Transverse colon (tissue), 4 donors: ENCODE results near the gene GMPPB. TPM values are rescaled to one million over a fixed set of nuclear protein-coding genes. Genes with fewer than 3 reads are reported as not detected.

Source experiments
- DNase-seq: peaks from one replicate; pipeline ENCODE4 v3.0.0-alpha.2; 2019
- H3K27ac ChIP-seq, 4 donors: fragments of 200-600 bp; sonication (generic); 2 replicates each; pipeline ENCODE4 v1.5.1; 2016 to 2018; ENCODE audit warnings: inconsistent platforms in 4 of 4
- H3K27me3 ChIP-seq: fragments of 200-600 bp; sonication (generic); 2 replicates; pipeline ENCODE4 v1.5.1; 2017; ENCODE audit warnings: inconsistent platforms
- H3K36me3 ChIP-seq, 4 donors: fragments of 200-600 bp; sonication (generic); 2 replicates each; pipeline ENCODE4 v1.5.1; 2017 to 2019; ENCODE audit warnings: inconsistent platforms in 4 of 4
- H3K4me1 ChIP-seq, 4 donors: fragments of 200-600 bp; sonication (generic); 2 replicates each; pipeline ENCODE4 v1.5.1; 2017 to 2020; ENCODE audit warnings: inconsistent platforms in 4 of 4
- H3K4me3 ChIP-seq, 4 donors: fragments of 200-600 bp; sonication (generic); 1 replicate in 1 of 4; 2 replicates in 3 of 4; pipeline versions ENCODE4 v1.5.1 to v1.6.1; 2017 to 2019; ENCODE audit warnings: inconsistent platforms in 4 of 4
- H3K9me3 ChIP-seq, 2 donors: fragments of 200-600 bp; sonication (generic); 2 replicates each; pipeline ENCODE4 v1.5.1; 2017 to 2019; ENCODE audit warnings: inconsistent platforms in 2 of 2
- EP300 ChIP-seq: sonication (generic); formaldehyde crosslinking; IDR thresholded peaks from one replicate; pipeline ENCODE4 v1.6.1; 2017; ENCODE audit warnings: antibody characterized with exemption, low read depth
- POLR2A ChIP-seq: fragments of 450-650 bp; IDR thresholded peaks from one replicate; pipeline ENCODE4 v1.6.1; 2016; ENCODE audit warnings: antibody characterized with exemption, mild to moderate bottlenecking, moderate library complexity
- POLR2AphosphoS5 ChIP-seq, 3 donors: sonication (generic); formaldehyde crosslinking; IDR thresholded peaks; one replicate each; pipeline ENCODE4 v1.6.1; 2016; ENCODE audit warnings: antibody characterized with exemption in 3 of 3
- WGBS, 2 donors: methylation state at CpG; one replicate each; pipeline ENCODE4 v1.1.5; 2018; ENCODE audit warnings: low coverage in 1 of 2; 5-methylcytosine and 5-hydroxymethylcytosine counted together
- in situ Hi-C, 4 donors: fragments of 200-750 bp; cut with MboI; loops; one replicate each; pipeline versions ENCODE4 v1.15.0 to v1.15.1; 2017; ENCODE audit warnings: low sequenced_read_pairs in 3 of 4, low pct_ligation_motif_present in 1 of 4, low pct_unique_long_range_greater_than_20kb in 1 of 4
- intact Hi-C: fragments of 100-400 bp; cut with DNase I; formaldehyde crosslinking; loops from one replicate; pipeline ENCODE4 v1.15.1; 2023; ENCODE audit warnings: low total_unique reads
- total RNA-seq, 4 donors: library from RNA; depleted of rRNA; stranded (reverse); fragments of >200 nt; gene quantifications; one replicate each; pipeline ENCODE4 v1.1.0, GENCODE V29; 2016
- TF ChIP-seq, protein P1 (sequence below), 5 experiments: fragments of 200-600 bp in 3 of 5; fragments of 450-650 bp in 2 of 5; sonication (generic) in 3 of 5; IDR thresholded peaks; 1 replicate in 2 of 5; 2 replicates in 3 of 5; pipeline ENCODE4 v1.5.1; 2016 to 2017; ENCODE audit warnings: antibody characterized with exemption in 5 of 5, inconsistent platforms in 3 of 5, mild to moderate bottlenecking in 2 of 5, moderate library complexity in 1 of 5

The GMPPB gene
- total RNA-seq, 4 donors from 2014 or later: 37.2 to 53.9 (median 44.2) TPM

DNA sequence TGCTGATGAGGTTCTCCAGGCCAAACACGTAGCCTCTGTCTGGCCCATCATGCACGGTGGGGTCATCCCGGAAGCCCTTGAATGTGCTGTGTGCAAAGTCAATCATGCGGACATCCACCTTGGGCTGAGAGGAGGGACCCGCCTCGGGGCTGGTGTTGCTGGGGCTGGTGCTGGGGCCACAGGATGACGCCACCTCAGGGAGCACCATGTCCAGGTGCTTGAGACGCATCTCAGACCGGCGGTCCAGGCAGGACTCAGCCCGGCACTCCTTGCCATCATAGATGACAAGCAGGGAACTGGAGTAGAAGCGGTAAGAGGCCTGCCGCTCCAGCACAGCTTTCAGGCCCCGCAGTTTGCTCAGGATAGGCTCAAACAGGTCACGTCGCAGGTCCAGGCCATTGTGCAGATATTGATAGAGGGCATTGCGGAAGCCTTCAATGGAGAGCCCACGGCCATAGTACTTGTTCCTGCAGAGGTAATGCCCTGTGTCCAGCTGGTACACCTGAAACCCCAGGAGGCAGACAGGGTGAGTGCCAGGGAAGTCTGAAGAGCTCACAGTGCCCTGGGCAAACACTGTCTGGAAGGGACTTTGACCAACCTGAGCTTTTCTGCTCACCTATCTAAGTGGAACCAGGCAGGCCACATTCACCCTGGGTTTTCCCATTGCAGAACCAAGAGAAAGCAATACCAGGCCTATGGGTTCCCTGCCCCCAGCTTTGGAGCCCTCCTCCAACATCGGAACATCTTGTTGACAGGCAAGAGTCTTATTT is 3.6 kb upstream of the GMPPB start:
- in situ Hi-C loops (no loop called here), intact Hi-C loops (no loop called here)
- no peaks in the 10 kb centered on the region for H3K27me3 ChIP-seq
- peak overlapping the region in 1 of 4 donors; percentile 24 for H3K27ac ChIP-seq
- H3K9me3 ChIP-seq: no peaks in the 10 kb centered on the region
- H3K4me3 ChIP-seq: no peak overlapping the region
- peaks cover 14 to 31% (median 22%) of the 10 kb centered on the region in 4 donors for H3K4me1 ChIP-seq
- H3K36me3 ChIP-seq: peaks cover 0 to 29% (median 8%) of the 10 kb centered on the region in 4 donors
- 33 to 85% methylated on average over 1 to 19 of the region's 19 CpGs for WGBS, 2 donors
- TF ChIP-seq POLR2A (no peak), POLR2AphosphoS5 (IDR thresholded peaks at IDR 0.05) (no peak), EP300 (no peak)
- TF ChIP-seq, protein P1, sequence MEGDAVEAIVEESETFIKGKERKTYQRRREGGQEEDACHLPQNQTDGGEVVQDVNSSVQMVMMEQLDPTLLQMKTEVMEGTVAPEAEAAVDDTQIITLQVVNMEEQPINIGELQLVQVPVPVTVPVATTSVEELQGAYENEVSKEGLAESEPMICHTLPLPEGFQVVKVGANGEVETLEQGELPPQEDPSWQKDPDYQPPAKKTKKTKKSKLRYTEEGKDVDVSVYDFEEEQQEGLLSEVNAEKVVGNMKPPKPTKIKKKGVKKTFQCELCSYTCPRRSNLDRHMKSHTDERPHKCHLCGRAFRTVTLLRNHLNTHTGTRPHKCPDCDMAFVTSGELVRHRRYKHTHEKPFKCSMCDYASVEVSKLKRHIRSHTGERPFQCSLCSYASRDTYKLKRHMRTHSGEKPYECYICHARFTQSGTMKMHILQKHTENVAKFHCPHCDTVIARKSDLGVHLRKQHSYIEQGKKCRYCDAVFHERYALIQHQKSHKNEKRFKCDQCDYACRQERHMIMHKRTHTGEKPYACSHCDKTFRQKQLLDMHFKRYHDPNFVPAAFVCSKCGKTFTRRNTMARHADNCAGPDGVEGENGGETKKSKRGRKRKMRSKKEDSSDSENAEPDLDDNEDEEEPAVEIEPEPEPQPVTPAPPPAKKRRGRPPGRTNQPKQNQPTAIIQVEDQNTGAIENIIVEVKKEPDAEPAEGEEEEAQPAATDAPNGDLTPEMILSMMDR (IDR thresholded peaks at IDR 0.05): no peak
- DNase-seq: no peak

DNA sequence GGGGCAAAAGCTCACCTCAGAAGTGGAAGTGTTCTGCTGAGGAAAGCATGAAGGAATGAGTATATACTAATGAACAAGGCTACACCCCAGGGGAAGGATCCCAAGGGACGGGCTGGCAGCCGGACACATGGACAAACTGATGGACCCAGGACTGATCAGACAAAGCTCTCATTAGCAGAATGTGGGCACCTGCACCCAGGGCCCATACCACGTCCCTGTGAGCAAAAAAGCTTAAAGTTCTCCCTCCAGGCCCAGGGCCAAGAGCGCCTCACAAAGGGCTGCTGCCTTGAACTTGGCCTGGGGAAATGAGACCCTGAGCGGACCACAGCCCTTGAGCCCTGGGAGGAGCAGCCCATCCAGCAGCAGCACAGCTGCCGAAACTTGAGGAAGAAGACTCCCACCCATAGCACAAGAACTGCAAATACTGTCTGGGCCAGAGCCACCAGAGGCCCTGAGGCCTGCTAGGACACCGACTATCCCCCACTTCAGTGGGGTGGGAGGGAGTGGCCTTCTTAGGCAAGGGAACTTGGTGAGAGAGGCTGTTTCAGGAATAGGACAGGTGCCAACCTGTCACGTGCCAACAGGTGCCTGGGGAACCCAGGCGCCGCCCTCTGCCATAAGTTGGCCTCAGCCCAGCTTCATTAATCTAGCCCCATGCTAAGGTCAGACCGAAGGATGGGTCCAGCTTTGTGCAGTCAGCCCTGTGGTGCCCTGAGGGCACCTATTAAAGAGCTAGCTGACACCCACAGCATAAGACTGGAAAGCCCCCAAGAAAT is 2.3 kb upstream of the GMPPB start:
- TF ChIP-seq EP300 (no peak), POLR2AphosphoS5 (IDR thresholded peaks at IDR 0.05) (peak in 2 of 3 donors; percentile 16 to 22), POLR2A (no peak)
- TF ChIP-seq, protein P1 (IDR thresholded peaks at IDR 0.05): no peak
- H3K36me3 ChIP-seq: peaks cover 0 to 17% (median 5%) of the 10 kb centered on the region in 4 donors
- no peaks in the 10 kb centered on the region for H3K9me3 ChIP-seq
- H3K27ac ChIP-seq: peak overlapping the region in 3 of 4 donors; percentile 24 to 99 (median 98)
- peaks cover 16 to 36% (median 24%) of the 10 kb centered on the region in 4 donors for H3K4me1 ChIP-seq
- no peak overlapping the region for H3K4me3 ChIP-seq
- intact Hi-C loops: no loop called here
- peak; percentile 76 for DNase-seq
- H3K27me3 ChIP-seq: no peaks in the 10 kb centered on the region
- in situ Hi-C loops: no loop called here
- WGBS, 2 donors: 67% methylated on average over 11 of the region's 11 CpGs; no CpG with 5 or more reads in 1 of the 2 donors

DNA sequence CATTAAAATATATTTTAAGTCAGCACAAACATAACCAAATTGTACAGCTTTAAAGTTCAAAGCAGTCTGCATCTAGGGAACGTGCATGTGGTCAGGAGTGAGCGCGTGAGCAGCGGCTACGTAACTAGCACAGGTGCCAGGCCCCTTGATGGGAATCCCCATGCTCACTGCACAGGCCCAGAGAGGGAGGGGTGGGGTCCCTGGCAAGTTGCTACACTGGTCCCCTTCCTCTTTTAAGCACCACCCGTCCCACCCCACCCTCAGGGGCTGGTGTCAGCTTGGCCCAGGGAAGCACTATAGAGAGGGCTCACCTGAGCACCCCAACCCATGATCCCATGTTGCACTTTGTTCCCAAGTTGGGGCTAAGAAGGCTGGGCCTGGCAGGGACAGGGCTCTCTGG is 835 bp upstream of the GMPPB start:
- Histone ChIP-seq H3K36me3 (peaks cover 0 to 6% (median 1%) of the 10 kb centered on the region in 4 donors), H3K4me3 (peak overlapping the region; percentile 35 to 92 (median 88)), H3K9me3 (no peaks in the 10 kb centered on the region), H3K27me3 (no peaks in the 10 kb centered on the region), H3K27ac (peak overlapping the region; percentile 94 to 99 (median 98)), H3K4me1 (peaks cover 16 to 43% (median 26%) of the 10 kb centered on the region in 4 donors)
- in situ Hi-C loops: loop anchor here in 1 of 4 donors (5.0 kb wide), 1 partner anchor 63 kb away; the partner anchor contains the start of gene IP6K1
- TF ChIP-seq, protein P1 (IDR thresholded peaks at IDR 0.05): no peak
- TF ChIP-seq EP300 (no peak), POLR2AphosphoS5 (IDR thresholded peaks at IDR 0.05) (no peak), POLR2A (no peak)
- DNase-seq: peak; percentile 51
- 34% methylated on average over 6 of the region's 6 CpGs; no CpG with 5 or more reads in 1 of the 2 donors for WGBS, 2 donors
- intact Hi-C loops: no loop called here

DNA sequence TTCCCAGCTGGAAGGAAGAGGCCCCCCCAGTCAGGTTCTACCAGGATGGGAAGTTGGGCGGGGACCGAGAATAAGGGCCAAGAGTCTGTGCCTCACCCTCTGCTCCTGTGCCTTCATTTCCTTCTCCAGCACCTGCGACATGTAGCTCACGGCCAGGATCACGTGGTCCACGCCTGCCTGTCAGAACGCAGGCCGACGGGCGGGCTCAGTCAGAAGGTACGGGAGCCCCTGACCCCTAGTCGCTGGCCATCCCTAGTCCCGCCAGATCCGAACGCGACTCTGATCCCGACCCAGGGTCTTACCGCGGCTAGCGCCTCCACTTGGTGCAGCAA is 489 bp downstream of the GMPPB start:
- in situ Hi-C loops (loop anchor here in 1 of 4 donors (5.0 kb wide), 1 partner anchor 64 kb away; the partner anchor contains the start of gene IP6K1), intact Hi-C loops (no loop called here)
- TF ChIP-seq POLR2AphosphoS5 (IDR thresholded peaks at IDR 0.05): peak in 1 of 3 donors; percentile 48
- TF ChIP-seq POLR2A: no peak
- Histone ChIP-seq H3K9me3 (no peaks in the 10 kb centered on the region), H3K27me3 (no peaks in the 10 kb centered on the region), H3K36me3 (peaks cover 0 to 6% (median 0%) of the 10 kb centered on the region in 4 donors), H3K4me3 (peak overlapping the region; percentile 87 to 92 (median 89)), H3K4me1 (peaks cover 24 to 52% (median 38%) of the 10 kb centered on the region in 4 donors), H3K27ac (peak overlapping the region; percentile 94 to 99 (median 98))
- peak; percentile 88 for DNase-seq
- 0% methylated on average over 2 of the region's 20 CpGs; no CpG with 5 or more reads in 1 of the 2 donors for WGBS, 2 donors
